GM11168 (cell line): Measurements from ENCODE around the gene GALR2.
"Not testable (repeated sequence)": the region's sequence is repeated elsewhere in the genome, so short reads cannot be mapped to it uniquely, and the experiment has no call there.

Experiments
- in situ Hi-C: fragments of 300-500 bp; cut with MboI; formaldehyde crosslinking; loops from one replicate; pipeline ENCODE4 v1.12.0; 2022; ENCODE audit warnings: low sequenced_read_pairs; ENCODE audit not compliant: unreplicated experiment

Gene GALR2

DNA sequence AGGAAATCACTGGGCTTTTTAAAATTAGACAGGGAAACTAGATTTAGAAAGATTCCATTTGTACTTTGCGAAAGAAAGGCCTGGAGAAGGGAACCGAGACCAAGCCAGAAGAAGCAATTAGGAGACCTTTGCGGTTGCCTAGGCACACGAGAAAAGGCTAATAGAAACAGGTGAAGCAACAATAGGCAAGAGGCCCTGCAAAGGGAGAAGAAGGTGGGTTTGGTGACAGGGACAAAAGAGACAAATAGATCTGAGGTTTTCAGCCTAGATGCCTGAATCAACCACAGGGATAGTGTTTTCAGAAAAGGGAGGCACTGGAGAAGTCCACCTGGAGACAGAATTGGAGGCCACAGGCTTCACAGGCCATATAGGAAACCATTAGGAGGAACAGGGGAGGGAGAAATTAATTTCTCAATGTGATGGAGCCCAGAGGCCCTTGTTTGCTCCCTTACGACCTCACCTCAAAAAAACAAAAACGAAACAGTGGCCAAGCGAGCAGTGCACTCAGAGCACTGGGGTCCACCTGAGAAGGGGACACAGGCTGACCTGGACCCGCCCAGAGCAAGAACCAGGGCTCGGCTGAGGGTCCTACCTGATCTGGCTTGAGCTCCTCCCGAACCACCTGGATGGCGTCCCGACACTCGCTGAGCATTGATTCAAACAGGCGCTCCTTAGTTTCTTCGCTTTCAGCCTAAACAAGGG lies 24.6 kb upstream of the GALR2 start:
- in situ Hi-C loops: no loop called here

DNA sequence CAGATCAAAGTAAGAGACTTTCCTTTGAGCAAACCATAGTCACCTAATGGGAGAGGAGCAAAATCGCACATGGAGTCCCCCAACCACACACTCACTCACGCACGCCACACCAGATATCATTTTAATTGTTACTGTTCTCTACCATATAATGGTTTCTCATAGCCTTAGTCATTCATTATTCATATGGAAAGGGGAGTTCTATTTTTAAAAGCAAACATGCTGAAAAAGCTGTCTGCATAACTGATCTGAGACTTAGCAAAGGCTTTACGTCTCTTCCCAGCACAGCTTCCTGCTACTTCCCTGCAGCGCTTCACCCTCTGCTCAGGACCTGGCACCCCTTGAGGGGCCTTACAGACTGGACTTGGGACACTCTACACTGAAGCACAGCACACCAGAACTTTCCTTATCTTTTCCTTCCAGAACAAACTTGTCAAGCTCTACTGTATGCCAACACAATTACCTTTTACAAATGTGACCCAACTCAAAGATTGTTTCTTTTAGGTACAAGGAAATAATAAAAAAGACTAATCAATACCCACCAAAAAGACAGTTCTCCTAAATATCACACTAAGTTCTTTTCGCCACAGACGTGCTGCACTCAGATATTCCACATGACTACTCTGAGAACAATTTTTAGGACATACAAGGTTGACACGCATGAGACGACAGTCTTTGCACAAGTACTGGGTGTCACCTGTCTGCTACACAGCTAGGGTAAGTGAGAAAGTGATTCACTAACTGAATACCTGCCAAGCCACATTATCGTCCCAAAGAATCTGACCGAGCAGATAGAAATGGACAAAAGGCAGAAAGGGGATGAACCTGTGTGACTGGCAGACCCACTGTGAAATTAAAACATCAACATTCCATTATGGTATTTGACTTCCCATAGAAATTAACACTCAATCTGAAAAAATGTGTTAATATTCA lies 23.8 kb upstream of the GALR2 start:
- in situ Hi-C loops: no loop called here

DNA sequence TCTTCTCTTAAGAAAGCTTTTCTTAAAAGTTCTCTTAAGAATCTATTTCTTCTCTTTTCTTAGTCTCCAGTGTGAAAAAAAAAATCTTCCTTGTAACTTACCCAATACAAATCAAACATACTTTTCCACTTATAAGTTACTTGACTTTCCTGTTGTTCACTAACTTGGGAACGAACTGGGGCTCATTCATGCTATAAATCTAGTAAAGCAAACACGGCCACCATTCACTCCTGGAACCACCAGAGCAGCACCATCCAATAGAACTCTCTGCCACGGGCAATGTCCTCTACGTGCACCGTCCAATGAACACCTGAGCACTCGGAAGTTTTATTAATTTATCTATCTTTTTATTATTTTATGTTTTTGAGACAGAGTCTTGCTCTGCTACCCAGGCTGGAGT lies 23.0 kb upstream of the GALR2 start:
- in situ Hi-C loops: no loop called here

DNA sequence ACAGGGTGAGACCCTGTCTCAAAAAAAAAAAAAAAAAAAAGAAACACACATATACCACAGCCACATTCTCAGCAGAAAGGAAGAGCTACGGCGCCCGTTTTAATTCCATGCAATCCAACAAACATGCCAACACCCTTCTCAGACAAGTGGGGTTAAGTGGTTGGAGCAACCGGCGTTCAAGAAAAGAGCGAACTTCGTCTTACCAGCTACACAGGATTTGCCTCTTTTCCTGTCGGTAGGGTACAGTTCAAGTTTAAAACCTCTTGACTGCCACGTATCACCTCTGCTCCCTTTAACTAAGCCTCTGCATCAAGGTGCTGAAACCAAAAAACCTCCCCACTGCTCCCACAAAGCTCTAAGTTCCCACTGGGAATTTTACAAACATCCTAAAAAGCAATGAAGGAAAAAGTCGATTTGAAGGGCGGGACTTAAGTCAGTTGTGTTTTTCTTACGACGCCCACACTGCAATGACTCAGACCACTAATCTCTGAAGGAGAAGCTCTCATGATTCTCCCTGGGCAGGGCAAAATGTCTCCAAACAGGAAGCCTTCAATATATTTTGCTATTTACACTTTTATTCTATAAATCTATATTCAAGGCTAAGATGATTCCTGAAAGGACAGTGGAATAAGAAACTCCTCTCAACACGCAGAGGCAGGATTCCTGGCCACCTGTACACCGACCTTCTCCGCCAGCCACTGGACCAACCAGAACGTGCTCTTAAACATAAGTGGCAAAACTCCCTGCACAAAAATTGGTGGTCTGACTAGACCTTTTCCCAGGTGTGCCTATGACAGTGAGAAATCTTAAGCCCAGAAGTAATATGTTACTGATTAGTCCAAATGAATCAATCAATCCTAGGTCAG lies 21.1 kb upstream of the GALR2 start:
- in situ Hi-C loops: no loop called here

DNA sequence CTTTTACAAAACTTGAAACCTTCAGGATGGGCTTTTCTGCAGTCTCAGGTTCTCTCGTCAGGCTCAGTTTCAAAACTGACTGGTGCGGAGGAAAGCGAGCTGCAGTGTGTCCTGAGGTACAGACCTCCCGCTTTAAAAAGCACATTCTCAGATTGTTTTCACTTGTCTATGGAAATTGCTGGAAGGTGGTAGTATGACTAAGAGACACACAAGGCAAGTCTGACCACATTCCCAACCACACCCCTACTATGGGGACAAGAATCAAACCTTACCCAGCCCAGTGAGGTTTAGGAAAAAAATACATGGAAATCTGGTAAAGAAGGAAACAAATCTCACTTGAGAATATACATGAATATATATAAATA lies 20.5 kb upstream of the GALR2 start:
- in situ Hi-C loops: no loop called here

DNA sequence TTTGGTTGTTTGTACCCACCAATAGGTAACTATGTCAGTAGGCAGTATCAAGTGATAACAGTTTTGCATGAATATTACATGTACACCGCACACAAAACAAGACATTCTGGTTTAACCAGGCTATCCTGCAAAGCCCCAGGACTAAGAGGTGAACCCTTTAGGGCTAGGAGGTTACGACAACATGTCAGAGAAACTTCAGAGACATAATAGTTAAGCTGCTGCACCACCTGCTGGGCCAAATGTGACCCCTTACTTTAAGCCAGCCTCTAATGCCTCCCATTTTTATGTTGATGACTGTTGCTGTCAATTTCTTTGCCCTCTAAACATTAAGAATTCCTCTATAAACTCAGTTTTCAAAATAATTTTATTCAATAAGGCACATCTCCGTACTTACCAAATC lies 17.7 kb upstream of the GALR2 start:
- in situ Hi-C loops: no loop called here

DNA sequence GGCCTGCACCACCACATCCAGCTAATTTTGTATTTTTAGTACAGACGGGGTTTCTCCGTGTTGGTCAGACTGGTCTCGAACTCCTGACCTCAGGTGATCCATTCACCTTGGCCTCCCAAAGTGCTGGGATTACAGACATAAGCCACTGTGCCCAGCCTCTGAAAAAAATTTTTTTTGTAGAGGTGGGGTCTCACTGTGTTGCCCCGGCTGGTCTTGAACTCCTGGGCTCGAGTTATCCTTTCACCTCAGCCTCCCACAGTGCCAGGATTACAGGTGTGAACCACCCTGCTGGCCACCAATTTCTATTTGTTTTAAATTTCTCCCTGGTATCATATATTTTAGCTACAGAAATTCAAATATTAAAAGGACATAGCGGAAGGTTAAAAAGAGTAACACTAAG lies 16.3 kb upstream of the GALR2 start:
- in situ Hi-C loops: not testable (repeated sequence)

DNA sequence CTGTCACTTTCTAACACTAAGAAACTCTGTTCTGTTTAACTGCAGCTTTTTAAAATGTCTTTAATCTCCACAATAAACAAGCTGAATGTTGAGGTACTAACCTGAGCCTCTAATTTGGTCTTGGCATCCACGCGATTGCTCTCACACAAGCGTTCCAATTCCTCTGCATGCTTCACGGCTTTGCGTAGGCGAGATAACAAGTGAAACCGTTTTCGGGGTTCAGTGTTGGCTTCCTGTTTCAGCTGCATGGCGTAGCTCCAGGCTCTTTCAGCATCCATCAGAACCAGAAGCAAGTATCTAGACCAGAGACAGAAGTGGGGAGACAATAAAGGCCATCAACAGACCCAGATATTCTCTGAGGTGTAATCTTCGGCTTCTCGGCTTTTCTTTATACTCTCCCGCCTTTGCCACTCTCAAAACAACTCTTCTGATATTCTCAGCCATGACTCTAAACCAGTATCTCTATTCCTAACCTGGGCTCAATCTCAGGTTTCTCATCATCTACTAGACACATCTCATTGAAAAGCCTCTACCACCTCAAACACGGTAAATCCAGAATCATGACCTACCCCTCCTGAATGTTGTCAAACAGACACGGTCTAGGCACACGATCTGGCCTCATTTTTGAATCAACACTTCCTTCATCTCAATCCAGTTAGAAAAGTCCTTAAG lies 10.6 kb upstream of the GALR2 start:
- in situ Hi-C loops: no loop called here

DNA sequence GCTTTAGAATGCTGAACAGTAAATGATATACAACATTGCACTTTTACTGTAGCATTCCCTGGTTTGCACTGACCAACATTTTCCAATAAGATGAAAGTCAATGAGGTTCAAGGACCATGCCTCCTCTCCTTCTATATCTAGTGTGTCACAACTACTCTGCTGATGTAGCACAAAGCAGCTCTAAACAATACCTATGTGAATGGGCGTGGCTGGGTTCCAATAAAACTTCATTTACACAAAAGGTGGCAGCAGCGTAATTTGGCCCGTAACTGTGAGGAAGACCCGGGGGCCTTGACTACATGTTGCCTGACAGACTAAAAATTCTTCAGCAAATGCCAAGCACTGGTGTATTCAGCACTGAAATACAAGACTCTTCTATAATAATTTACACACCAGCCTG lies 8.8 kb upstream of the GALR2 start:
- in situ Hi-C loops: no loop called here

DNA sequence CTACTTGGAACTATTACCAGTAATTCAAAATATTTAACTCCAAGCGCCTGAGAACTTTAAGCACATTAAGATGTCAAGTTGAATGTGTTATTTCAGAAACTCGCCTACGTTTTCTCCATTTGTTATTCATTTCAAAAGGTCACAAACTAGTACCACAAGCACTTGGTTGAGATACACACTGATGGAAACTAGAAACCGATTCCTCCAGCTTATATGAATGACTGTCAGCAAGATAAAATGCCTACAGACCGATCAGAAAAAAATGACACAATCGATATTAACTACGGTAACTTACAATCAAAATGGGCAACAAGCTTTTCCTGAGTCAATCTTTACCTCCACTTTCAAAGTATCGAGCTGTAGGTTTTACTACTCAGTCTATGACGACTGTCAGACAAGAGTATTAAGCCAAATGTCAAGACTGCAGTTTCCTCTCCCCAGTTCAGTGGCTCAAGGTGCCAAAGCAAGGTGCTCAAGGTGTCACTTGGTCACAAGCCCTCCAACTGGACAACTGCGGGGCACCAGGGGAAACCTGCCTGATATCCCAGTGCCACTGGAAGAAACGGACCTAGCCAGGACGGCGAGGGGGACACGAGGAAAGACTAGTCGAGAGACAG lies 2.9 kb upstream of the GALR2 start:
- in situ Hi-C loops: no loop called here

DNA sequence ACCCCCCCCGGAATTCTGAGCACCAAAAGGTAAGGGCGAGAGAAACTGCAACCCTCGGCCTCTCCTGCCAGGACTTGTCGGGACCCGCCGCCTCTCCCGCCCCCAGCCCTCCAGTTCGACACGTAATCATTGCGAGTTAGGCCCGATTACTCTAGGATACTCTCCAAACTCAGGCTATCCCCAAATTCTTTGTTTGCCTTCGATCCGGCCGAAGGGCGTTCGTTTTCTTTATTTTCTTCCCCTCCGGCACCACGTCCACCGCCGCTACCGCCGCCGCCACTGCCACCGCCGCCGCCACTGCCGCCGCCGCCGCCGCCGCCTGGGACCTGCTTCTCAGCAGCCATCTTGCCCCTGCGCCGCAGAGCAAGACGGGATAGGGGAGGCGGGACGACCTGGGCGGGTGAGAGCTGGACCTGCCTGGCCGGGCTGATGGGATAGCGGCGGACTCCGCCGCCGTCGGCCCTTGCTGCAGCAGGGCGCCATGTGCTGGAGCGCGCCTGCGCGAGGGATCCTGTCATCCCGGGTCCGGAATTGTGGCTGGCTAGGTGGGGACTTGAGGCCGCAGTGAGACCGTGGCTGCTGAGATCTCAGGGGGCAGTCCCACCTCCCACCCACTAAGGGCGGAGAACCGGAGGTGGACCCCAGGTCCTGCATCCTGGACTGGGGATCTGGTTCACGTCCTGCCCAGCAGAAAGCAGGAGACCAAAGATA lies 2.3 kb upstream of the GALR2 start, which contains the start of gene SRP68:
Gene SRP68 (minus strand): TSS at position 370 of the 711 bp plus-strand sequence. CDS start 26 bp downstream, at position 344.
- in situ Hi-C loops: no loop called here

DNA sequence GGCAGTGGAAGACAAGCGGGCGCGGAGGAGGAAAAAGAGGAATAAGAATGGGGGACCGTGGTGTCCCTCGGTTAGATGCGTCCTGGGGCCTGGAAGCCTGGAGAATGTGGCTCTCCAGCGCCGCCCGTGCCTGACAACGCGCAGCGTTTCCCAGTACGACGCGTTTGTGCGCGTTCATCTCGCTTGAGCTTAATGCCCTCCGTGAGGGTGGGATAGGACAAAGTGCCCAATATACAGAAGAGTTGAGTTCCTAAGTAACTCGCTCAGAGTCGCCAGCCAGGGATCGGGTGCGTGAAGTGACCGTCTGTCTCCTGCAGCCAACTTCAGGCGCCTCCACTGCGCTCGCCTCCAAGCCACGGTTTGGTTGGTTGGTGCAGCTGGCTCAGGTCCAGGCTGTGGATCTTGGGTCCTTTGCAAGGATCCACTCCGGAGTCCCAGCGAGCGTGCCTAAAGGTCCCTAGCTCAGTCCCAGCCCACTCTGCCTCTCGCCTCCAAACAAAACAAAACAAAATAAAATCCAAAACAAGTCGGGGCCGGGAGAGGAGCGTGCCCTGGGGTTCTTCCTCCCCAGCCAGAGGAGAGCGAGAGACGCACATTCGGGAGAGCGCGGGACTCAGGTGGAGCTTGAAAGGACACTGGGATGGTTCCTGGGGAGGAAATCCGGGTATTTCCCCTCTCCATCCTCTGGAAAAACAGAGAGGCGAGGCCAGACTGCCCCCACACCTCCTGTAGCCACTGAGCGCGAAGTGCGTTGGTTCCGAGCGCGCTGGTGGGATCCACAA lies 974 bp downstream of the GALR2 start:
- in situ Hi-C loops: no loop called here

DNA sequence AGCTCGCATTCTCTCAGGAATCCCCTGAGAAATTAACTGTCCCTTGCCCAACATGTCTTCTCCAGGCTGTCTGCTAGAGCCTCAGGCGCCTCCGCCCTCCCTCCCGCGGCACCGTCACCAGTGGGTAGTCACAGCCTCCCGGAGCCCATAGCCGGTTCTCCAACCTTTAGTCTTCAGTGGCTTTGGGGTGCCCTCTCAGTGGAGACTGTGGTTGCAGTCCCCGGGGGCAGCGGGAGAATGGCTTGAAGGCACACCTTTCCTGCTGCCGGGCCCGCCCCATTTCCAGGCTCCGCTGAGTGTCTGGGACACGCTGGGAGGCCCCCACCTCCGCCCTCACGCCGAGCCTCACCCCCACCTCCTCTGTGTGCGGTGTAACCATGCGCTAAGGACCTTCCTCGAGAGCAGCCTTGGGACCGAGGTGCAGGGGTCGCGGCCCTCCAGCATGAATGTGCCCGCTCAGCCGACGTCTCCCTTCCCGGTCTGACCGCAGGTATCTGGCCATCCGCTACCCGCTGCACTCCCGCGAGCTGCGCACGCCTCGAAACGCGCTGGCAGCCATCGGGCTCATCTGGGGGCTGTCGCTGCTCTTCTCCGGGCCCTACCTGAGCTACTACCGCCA lies 1.7 kb downstream of the GALR2 start:
- in situ Hi-C loops: no loop called here

DNA sequence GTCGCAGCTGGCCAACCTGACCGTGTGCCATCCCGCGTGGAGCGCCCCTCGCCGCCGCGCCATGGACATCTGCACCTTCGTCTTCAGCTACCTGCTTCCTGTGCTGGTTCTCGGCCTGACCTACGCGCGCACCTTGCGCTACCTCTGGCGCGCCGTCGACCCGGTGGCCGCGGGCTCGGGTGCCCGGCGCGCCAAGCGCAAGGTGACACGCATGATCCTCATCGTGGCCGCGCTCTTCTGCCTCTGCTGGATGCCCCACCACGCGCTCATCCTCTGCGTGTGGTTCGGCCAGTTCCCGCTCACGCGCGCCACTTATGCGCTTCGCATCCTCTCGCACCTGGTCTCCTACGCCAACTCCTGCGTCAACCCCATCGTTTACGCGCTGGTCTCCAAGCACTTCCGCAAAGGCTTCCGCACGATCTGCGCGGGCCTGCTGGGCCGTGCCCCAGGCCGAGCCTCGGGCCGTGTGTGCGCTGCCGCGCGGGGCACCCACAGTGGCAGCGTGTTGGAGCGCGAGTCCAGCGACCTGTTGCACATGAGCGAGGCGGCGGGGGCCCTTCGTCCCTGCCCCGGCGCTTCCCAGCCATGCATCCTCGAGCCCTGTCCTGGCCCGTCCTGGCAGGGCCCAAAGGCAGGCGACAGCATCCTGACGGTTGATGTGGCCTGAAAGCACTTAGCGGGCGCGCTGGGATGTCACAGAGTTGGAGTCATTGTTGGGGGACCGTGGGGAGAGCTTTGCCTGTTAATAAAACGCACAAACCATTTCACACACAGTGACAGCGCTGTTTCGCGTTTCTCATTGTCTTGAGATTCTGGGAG lies 2.4 kb downstream of the GALR2 start:
- in situ Hi-C loops: no loop called here

DNA sequence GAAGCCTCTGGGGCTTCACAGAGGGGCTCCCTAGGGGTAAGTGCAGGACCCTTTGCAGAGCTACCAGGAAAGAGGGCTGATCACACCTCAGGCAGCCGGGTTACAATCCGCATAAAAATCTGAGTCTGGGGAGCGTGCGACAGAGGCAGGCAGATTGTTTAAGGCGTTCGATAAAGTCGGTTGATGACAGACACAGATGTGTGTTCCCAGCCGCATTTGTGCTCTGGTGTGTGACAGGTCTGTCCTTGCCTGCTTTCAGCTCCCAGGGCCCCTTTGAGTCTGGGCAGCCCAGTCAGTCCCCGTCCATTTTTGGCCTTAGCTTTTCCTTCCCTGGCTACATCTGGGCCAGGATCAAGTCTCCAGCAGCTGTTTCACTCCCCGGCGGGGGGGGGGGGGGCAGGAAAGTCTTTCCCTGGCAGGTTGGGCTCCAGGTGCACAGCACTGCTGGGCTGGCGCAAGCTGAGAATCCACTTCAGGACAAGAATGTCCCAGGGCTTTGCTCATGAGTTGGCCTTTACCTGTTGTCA lies 3.1 kb downstream of the GALR2 start:
- in situ Hi-C loops: no loop called here

DNA sequence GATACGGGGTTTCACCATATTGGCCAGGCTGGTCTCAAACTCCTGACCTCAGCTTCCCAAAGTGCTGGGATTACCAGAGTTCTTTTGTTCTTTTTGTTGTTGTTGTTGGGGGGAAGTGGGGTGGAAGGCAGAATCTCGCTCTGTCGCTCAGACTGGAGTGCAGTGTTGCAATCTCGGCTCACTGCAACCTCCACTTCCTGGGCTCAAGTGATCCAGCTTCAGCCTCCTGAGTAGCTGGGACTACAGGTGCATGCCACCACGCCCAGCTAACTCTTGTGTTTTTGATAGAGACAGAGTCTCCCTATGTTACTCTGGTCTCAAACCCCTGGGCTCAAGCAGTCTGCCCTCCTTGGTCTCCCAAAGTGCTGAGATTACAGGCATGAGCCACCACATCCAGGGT lies 3.8 kb downstream of the GALR2 start:
- in situ Hi-C loops: not testable (repeated sequence)
